C4-2B (cell line): Measurements from ENCODE around the gene TMEM121.

Source experiments
- CTCF ChIP-seq: fragments of 450-650 bp; conservative IDR thresholded peaks from 2 replicates; pipeline ENCODE4 v1.5.1; 2017; ENCODE audit warnings: mild to moderate bottlenecking
- ZFX ChIP-seq: fragments of 450-650 bp; IDR thresholded peaks from 2 replicates; pipeline ENCODE4 v1.6.1; 2017

GRCh38 chr14:105500036-105500725 lies 26.2 kb upstream of the TMEM121 start:
- TF ChIP-seq CTCF: no peak
- TF ChIP-seq ZFX: no peak
